Right ventricle myocardium inferior (tissue), 1 donor: ENCODE measurements around the gene OBSCN. TPM values are rescaled to one million over a fixed set of nuclear protein-coding genes. Genes with fewer than 3 reads are reported as not detected.

Experiments
- ATAC-seq: fragments of 200-7000 bp; cut with Tn5 transposase; one replicate; pipeline ENCODE4 v1.9.1; 2020; ENCODE audit warnings: mild to moderate bottlenecking, moderate library complexity
- DNase-seq: peaks from one replicate; pipeline ENCODE4 v3.0.0; 2021; ENCODE audit errors: missing footprints
- intact Hi-C: fragments of 100-400 bp; cut with DNase I; formaldehyde crosslinking; loops from one replicate; pipeline ENCODE4 v1.11.0; 2022
- total RNA-seq: library from RNA; stranded (reverse); fragmentation: NEBNext Ultra II Directional; extraction: Animal tissue kit (Norgen Biotek cat#: 25700); gene quantifications from one replicate; pipeline ENCODE4 v1.2.1, GENCODE V29; 2021
- donor health status: DM: no; HTN: yes; CAD: no; lungs with severe emphysema.

OBSCN gene
- total RNA-seq, 1 donor from 2014 or later: 275 TPM

GRCh38 chr1:228385232-228385631 lies 177.4 kb downstream of the OBSCN start:
- ATAC-seq: no peak
- intact Hi-C loops: no loop called here
- DNase-seq: no peak

- ATAC-seq (peak; percentile 8), DNase-seq (no peak)
- intact Hi-C loops: no loop called here
Measured at GRCh38 chr1:228387321-228387720, 179.5 kb downstream of the OBSCN start.

- no peak for ATAC-seq
- peak; percentile 30 for DNase-seq
- intact Hi-C loops: no loop called here
Measured at GRCh38 chr1:228390649-228391048, 182.8 kb downstream of the OBSCN start.

- intact Hi-C loops: no loop called here
- DNase-seq (peak; percentile 41), ATAC-seq (no peak)
Measured at GRCh38 chr1:228391411-228392020, 183.7 kb downstream of the OBSCN start.

GRCh38 chr1:228392111-228392936 lies 184.5 kb downstream of the OBSCN start:
- peak; percentile 27 for DNase-seq
- intact Hi-C loops: no loop called here
- ATAC-seq: no peak

- ATAC-seq: peak; percentile 86
- intact Hi-C loops: no loop called here
- DNase-seq: peak; percentile 43
Measured at GRCh38 chr1:228393268-228393701, 185.4 kb downstream of the OBSCN start.

GRCh38 chr1:228393811-228394570 lies 186.1 kb downstream of the OBSCN start:
- ATAC-seq: no peak
- DNase-seq: peak; percentile 37
- intact Hi-C loops: no loop called here

- ATAC-seq (no peak), DNase-seq (no peak)
- intact Hi-C loops: no loop called here
Measured at GRCh38 chr1:228394571-228395394, 186.9 kb downstream of the OBSCN start.

- intact Hi-C loops: no loop called here
- no peak for ATAC-seq
- no peak for DNase-seq
Measured at GRCh38 chr1:228396770-228397662, 189.2 kb downstream of the OBSCN start.

- intact Hi-C loops: no loop called here
- no peak for DNase-seq
- no peak for ATAC-seq
Measured at GRCh38 chr1:228397966-228398365, 190.1 kb downstream of the OBSCN start.

GRCh38 chr1:228398741-228399461 lies 191.1 kb downstream of the OBSCN start:
- DNase-seq (no peak), ATAC-seq (no peak)
- intact Hi-C loops: no loop called here

- DNase-seq (no peak), ATAC-seq (no peak)
- intact Hi-C loops: no loop called here
Measured at GRCh38 chr1:228399531-228400236, 191.8 kb downstream of the OBSCN start.

GRCh38 chr1:228400237-228400651 lies 192.4 kb downstream of the OBSCN start:
- ATAC-seq: no peak
- no peak for DNase-seq
- intact Hi-C loops: no loop called here

- intact Hi-C loops: no loop called here
- ATAC-seq (no peak), DNase-seq (no peak)
Measured at GRCh38 chr1:228400692-228401454, 193.0 kb downstream of the OBSCN start.

- intact Hi-C loops: no loop called here
- no peak for ATAC-seq
- DNase-seq: no peak
Measured at GRCh38 chr1:228401782-228402640, 194.2 kb downstream of the OBSCN start.
